Peyer's patch (tissue), 4 donors: ENCODE results near the gene NPR3.

ENCODE experiments used
- CTCF ChIP-seq, 6 experiments: fragments of 450-650 bp in 4 of 6; fragments of 200-600 bp in 2 of 6; sonication (generic) in 1 of 6; IDR thresholded peaks; one replicate each; pipeline ENCODE4 v1.5.1; 2017 to 2019; ENCODE audit warnings: antibody characterized with exemption in 6 of 6, mild to moderate bottlenecking in 3 of 6, moderate library complexity in 1 of 6
- POLR2A ChIP-seq, 2 donors: fragments of 450-650 bp; IDR thresholded peaks; one replicate each; pipeline ENCODE4 v1.5.1; 2017; ENCODE audit warnings: antibody characterized with exemption in 2 of 2, mild to moderate bottlenecking in 2 of 2, moderate library complexity in 2 of 2

GRCh38 chr5:32839106-32839505, 128.0 kb downstream of the NPR3 start:
- TF ChIP-seq CTCF (IDR thresholded peaks at IDR 0.05), result no peak
- no peak for TF ChIP-seq POLR2A (IDR thresholded peaks at IDR 0.05)
